HG03460 (cell line): ENCODE data around the gene VSX2.

Experiments used
- ATAC-seq: cut with Tn5 transposase; IDR thresholded peaks from one replicate; pipeline ENCODE4 v1.9.1; 2021; ENCODE audit not compliant: unreplicated experiment

The VSX2 gene

GRCh38 chr14:74238974-74239847, at the start of gene VSX2:
VSX2 (plus strand) TSS chr14:74239449; CDS start chr14:74239562, 113 bp downstream.
- no peak for ATAC-seq

GRCh38 chr14:74190927-74191575, 48.2 kb upstream of the VSX2 start:
- ATAC-seq, result no peak

- no peak for ATAC-seq
Measured at GRCh38 chr14:74194506-74195274, 44.6 kb upstream of the VSX2 start.

- ATAC-seq, result no peak
Measured at GRCh38 chr14:74195623-74196022, 43.6 kb upstream of the VSX2 start.

GRCh38 chr14:74198441-74199234, 40.6 kb upstream of the VSX2 start:
- no peak for ATAC-seq

GRCh38 chr14:74202113-74202512, 37.1 kb upstream of the VSX2 start:
- no peak for ATAC-seq

- no peak for ATAC-seq
Measured at GRCh38 chr14:74203639-74204038, 35.6 kb upstream of the VSX2 start.

GRCh38 chr14:74204491-74204890, 34.8 kb upstream of the VSX2 start:
- no peak for ATAC-seq

- no peak for ATAC-seq
Measured at GRCh38 chr14:74205882-74206281, 33.4 kb upstream of the VSX2 start.

- ATAC-seq, result no peak
Measured at GRCh38 chr14:74207943-74208342, 31.3 kb upstream of the VSX2 start.

GRCh38 chr14:74208642-74209041, 30.6 kb upstream of the VSX2 start:
- no peak for ATAC-seq

- ATAC-seq, result no peak
Measured at GRCh38 chr14:74211945-74212580, 27.2 kb upstream of the VSX2 start.

- no peak for ATAC-seq
Measured at GRCh38 chr14:74213907-74214803, 25.1 kb upstream of the VSX2 start.

- ATAC-seq, result no peak
Measured at GRCh38 chr14:74216671-74217070, 22.6 kb upstream of the VSX2 start.

GRCh38 chr14:74217672-74218448, 21.4 kb upstream of the VSX2 start:
- ATAC-seq, result no peak

- ATAC-seq, result no peak
Measured at GRCh38 chr14:74218462-74218861, 20.8 kb upstream of the VSX2 start.

GRCh38 chr14:74219277-74220205, 19.7 kb upstream of the VSX2 start:
- ATAC-seq, result no peak
